Esophagus squamous epithelium (tissue), 5 donors: ENCODE measurements around the gene ATP8B1. TPM values are rescaled to one million over a fixed set of nuclear protein-coding genes. Genes with fewer than 3 reads are reported as not detected.
"Not testable (repeated sequence)": the region's sequence is repeated elsewhere in the genome, so short reads cannot be mapped to it uniquely, and the experiment has no call there.

Experiments
- DNase-seq: peaks from one replicate; lab custom pipeline; 2025; lab: John Stamatoyannopoulos, UW
- H3K27ac ChIP-seq, 4 donors: fragments of 200-600 bp; sonication (generic); one replicate each; pipeline ENCODE4 v1.5.1; 2016 to 2019; ENCODE audit warnings: mild to moderate bottlenecking in 1 of 4
- H3K27me3 ChIP-seq, 4 donors: fragments of 200-600 bp; sonication (generic); 1 replicate in 3 of 4; 2 replicates in 1 of 4; pipeline versions ENCODE4 v1.5.1 to v1.6.0; 2017 to 2021; ENCODE audit warnings: antibody characterized with exemption in 1 of 4
- H3K36me3 ChIP-seq, 3 donors: fragments of 200-600 bp; sonication (generic); one replicate each; pipeline ENCODE4 v1.5.1; 2016 to 2019
- H3K4me1 ChIP-seq, 3 donors: fragments of 200-600 bp; sonication (generic); one replicate each; pipeline ENCODE4 v1.5.1; 2017 to 2019
- H3K4me3 ChIP-seq, 4 donors: fragments of 200-600 bp; sonication (generic); 1 replicate in 3 of 4; 2 replicates in 1 of 4; pipeline ENCODE4 v1.5.1; 2016 to 2019; ENCODE audit warnings: mild to moderate bottlenecking in 2 of 4, moderate library complexity in 1 of 4
- H3K9me3 ChIP-seq, 3 donors: fragments of 200-600 bp; sonication (generic); one replicate each; pipeline ENCODE4 v1.5.1; 2016 to 2019
- POLR2A ChIP-seq, 4 donors: fragments of 450-650 bp; IDR thresholded peaks; one replicate each; pipeline ENCODE4 v1.6.1; 2017; ENCODE audit warnings: antibody characterized with exemption in 4 of 4, mild to moderate bottlenecking in 4 of 4, moderate library complexity in 3 of 4
- WGBS, 2 donors: methylation state at CpG; one replicate each; pipeline ENCODE4 v1.1.5; 2018; 5-methylcytosine and 5-hydroxymethylcytosine counted together
- intact Hi-C: fragments of 100-400 bp; cut with DNase I; formaldehyde crosslinking; loops from one replicate; pipeline ENCODE4 v1.15.0; 2022
- total RNA-seq, 4 donors: library from RNA; depleted of rRNA; stranded (reverse); fragments of >200 nt; gene quantifications; one replicate each; pipeline ENCODE4 v1.1.0, GENCODE V29; 2016
- TF ChIP-seq, protein P1 (sequence below), 6 experiments: fragments of 450-650 bp in 4 of 6; fragments of 200-600 bp in 2 of 6; sonication (generic) in 2 of 6; IDR thresholded peaks; one replicate each; pipeline ENCODE4 v1.5.1; 2016 to 2019; ENCODE audit warnings: antibody characterized with exemption in 6 of 6, mild to moderate bottlenecking in 4 of 6, moderate library complexity in 4 of 6
- donor health status: DM: yes; HTN: yes; CAD: no.

ATP8B1 gene
- total RNA-seq, 4 donors from 2014 or later = 20.2 to 39.1 (median 35.6) TPM

DNA sequence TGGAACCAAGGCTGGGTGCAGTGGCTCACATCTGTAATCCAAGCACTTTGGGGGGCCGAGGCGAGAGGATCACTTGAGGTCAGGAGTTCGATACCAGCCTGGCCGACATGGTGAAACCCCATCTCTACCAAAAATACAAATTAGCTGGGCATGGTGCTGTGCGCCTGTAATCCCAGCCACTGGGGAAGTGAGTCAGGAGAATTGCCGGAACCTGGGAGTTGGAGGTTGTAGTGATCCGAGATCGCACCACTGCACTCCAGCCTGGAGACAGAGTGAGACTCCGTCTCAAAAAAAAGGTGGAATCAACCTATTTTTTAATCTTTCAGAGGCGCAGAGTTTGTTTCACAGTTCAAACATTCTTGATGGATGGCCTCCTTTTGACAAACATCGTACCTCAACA is 24.5 kb upstream of the ATP8B1 start:
- H3K4me1 ChIP-seq = no peaks in the 10 kb centered on the region
- intact Hi-C loops = no loop called here
- H3K4me3 ChIP-seq = no peak overlapping the region
- no peak overlapping the region for H3K27ac ChIP-seq
- H3K9me3 ChIP-seq = no peaks in the 10 kb centered on the region
- H3K36me3 ChIP-seq = no peaks in the 10 kb centered on the region
- TF ChIP-seq, protein P1, sequence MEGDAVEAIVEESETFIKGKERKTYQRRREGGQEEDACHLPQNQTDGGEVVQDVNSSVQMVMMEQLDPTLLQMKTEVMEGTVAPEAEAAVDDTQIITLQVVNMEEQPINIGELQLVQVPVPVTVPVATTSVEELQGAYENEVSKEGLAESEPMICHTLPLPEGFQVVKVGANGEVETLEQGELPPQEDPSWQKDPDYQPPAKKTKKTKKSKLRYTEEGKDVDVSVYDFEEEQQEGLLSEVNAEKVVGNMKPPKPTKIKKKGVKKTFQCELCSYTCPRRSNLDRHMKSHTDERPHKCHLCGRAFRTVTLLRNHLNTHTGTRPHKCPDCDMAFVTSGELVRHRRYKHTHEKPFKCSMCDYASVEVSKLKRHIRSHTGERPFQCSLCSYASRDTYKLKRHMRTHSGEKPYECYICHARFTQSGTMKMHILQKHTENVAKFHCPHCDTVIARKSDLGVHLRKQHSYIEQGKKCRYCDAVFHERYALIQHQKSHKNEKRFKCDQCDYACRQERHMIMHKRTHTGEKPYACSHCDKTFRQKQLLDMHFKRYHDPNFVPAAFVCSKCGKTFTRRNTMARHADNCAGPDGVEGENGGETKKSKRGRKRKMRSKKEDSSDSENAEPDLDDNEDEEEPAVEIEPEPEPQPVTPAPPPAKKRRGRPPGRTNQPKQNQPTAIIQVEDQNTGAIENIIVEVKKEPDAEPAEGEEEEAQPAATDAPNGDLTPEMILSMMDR (IDR thresholded peaks at IDR 0.05) = no peak
- TF ChIP-seq POLR2A (IDR thresholded peaks at IDR 0.05) = no peak
- no peaks in the 10 kb centered on the region for H3K27me3 ChIP-seq
- DNase-seq = no peak
- WGBS, 2 donors = 71 to 76% methylated on average over 11 of the region's 11 CpGs

GRCh38 chr18:57826252-57826651 is 23.1 kb upstream of the ATP8B1 start:
- no peaks in the 10 kb centered on the region for H3K27me3 ChIP-seq
- H3K9me3 ChIP-seq = no peaks in the 10 kb centered on the region
- 92 to 93% methylated on average over 1 of the region's 1 CpG for WGBS, 2 donors
- H3K27ac ChIP-seq = no peak overlapping the region
- TF ChIP-seq, protein P1 (IDR thresholded peaks at IDR 0.05) = no peak
- TF ChIP-seq POLR2A (IDR thresholded peaks at IDR 0.05) = no peak
- no peaks in the 10 kb centered on the region for H3K36me3 ChIP-seq
- no peak for DNase-seq
- no peaks in the 10 kb centered on the region for H3K4me1 ChIP-seq
- H3K4me3 ChIP-seq = no peak overlapping the region
- intact Hi-C loops = no loop called here

DNA sequence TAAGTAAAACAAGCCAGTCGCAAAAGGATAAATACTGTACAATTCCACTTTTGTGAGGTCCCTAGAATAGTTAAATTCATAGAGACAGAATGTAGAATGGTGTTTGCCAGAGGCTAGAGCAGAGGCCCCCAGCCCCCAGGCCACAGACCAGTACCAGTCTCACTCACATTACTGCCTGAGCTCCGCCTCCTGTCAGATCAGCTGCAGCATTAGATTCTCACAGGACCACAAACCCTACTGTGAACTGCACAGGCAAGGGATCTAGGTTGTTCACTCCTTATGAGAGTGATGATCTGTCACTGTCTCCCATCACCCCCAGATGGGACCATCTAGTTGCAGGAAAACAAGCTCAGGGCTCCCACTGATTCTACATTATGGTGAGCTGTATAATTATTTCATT is 17.5 kb upstream of the ATP8B1 start:
- peak overlapping the region in 3 of 4 donors; percentile 47 to 57 (median 52) for H3K27ac ChIP-seq
- H3K27me3 ChIP-seq, H3K4me3 ChIP-seq, intact Hi-C loops, DNase-seq, H3K9me3 ChIP-seq, H3K36me3 ChIP-seq: not testable (repeated sequence)
- H3K4me1 ChIP-seq = peaks cover 0 to 12% (median 5%) of the 10 kb centered on the region in 3 donors
- 92 to 100% methylated on average over 1 to 2 of the region's 2 CpGs for WGBS, 2 donors

DNA sequence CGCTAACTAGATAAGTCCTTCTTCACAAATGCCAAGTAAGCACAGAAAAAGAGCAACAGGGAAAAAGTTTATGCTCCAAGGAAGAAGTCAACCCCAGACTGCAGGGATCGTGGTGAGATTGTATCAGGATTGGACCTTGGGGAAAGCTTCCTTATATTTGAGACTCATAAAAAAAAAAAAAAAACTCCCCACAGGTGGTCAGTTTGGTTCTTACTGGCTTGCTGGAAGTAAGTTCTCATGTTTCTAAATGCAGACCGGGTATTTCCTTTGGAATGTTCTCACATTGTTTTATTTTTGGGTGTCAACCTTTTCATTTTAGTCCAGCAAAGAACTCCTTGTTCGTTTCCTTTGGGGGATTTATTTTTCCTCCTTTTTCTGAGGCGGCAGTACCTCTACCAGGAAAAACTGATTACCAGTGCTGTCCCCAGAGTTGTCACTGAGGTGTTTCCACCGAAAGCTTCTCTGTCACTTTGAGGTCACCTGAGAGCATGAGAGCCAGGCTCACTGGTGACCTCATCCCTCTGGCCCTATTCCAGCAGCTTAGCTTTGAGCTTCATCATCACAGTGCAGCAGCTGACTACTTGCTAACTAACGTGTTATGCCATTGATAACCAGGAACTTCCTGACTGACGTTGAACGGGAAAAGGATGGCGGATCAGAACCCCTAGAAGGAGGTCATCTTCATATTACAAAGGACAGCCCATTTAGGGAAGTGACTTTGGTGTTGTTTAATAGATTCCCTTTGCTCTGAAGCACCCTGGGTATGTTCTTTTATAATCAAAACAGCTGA is 16.8 kb upstream of the ATP8B1 start:
- H3K9me3 ChIP-seq = no peaks in the 10 kb centered on the region
- H3K36me3 ChIP-seq = no peaks in the 10 kb centered on the region
- no peaks in the 10 kb centered on the region for H3K27me3 ChIP-seq
- TF ChIP-seq POLR2A (IDR thresholded peaks at IDR 0.05) = no peak
- TF ChIP-seq, protein P1 (IDR thresholded peaks at IDR 0.05) = no peak
- H3K4me3 ChIP-seq = peak overlapping the region in 1 of 4 donors; percentile 19
- 22 to 28% methylated on average over 10 of the region's 10 CpGs for WGBS, 2 donors
- intact Hi-C loops = loop anchor here (10.0 kb wide), 1 partner anchor 165 kb away; no protein-coding TSS in a partner anchor
- H3K4me1 ChIP-seq = peaks cover 0 to 12% (median 5%) of the 10 kb centered on the region in 3 donors
- H3K27ac ChIP-seq = peak overlapping the region; percentile 8 to 57 (median 50)
- DNase-seq = no peak

- TF ChIP-seq POLR2A (IDR thresholded peaks at IDR 0.05) = no peak
- no peaks in the 10 kb centered on the region for H3K36me3 ChIP-seq
- H3K9me3 ChIP-seq = no peaks in the 10 kb centered on the region
- H3K4me3 ChIP-seq = no peak overlapping the region
- no peaks in the 10 kb centered on the region for H3K27me3 ChIP-seq
- no peak for DNase-seq
- intact Hi-C loops = loop anchor here (10.0 kb wide), 1 partner anchor 164 kb away; no protein-coding TSS in a partner anchor
- peak overlapping the region in 1 of 4 donors; percentile 52 for H3K27ac ChIP-seq
- H3K4me1 ChIP-seq = peaks cover 0 to 12% (median 5%) of the 10 kb centered on the region in 3 donors
- WGBS, 2 donors = 63 to 90% methylated on average over 3 of the region's 3 CpGs
Observed at GRCh38 chr18:57819119-57819518, 16.0 kb upstream of the ATP8B1 start.
